HG02973 (cell line): ENCODE results near the gene SETD4.

ENCODE experiments used
- ATAC-seq: cut with Tn5 transposase; IDR thresholded peaks from one replicate; pipeline ENCODE4 v1.9.1; 2021; ENCODE audit warnings: moderate library complexity; ENCODE audit not compliant: unreplicated experiment

Gene SETD4

DNA sequence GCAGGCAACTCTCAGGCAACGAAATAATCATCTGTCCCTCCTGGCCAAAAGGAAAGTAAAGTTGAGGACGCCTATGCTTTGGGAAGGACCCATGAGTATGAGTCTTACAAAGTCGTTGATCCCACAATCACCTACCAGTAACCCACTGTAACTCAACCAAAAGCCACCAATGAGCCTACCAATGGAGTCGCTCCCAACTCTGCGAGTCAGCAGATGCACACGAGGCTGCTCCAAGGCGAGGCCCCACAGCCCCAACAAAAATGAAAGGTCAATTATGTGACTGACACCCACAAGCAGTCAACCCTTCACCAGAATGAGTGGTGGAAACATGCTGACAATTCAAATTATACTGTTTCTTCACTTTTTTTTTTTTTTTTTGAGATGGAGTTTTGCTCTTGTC is 12.0 kb downstream of the SETD4 start:
- no peak for ATAC-seq

DNA sequence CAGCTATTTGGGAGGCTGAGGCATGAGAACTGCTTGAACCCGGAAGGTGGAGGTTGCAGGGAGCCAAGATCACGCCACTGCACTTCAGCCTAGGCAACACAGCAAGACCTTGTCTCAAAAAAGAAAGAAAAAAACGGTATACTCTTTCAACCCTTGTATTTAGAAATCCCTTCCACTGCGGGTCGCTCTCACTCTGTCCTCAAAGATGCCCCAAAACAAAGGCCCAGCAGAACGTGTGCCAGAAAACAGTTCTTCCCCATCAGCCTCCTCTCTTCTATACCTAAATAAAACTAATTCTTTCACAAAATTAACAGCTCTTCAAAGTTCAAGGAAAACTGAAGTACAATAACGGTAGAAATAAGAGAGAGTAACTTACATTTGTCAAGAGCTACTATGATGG is 13.2 kb downstream of the SETD4 start:
- ATAC-seq, result no peak

DNA sequence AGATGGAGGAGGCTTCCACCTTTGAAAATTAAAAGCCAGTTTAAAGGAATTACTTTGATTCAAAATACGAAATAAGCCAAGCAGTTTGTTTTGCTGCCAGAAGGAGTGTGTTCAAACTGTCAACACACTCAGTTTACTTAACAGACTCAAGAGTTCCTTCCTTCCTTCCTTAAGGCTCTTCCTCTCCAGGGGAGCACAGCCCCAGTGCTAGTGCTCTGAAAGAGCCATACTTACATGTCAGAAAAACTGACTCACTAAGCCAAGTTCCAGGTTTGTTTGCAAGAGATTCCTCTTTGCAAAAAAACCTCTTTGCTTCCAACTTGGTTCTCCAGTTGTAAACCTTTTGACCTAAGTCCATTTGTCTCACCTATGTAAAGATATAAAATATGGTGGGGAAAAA is 14.3 kb downstream of the SETD4 start:
- ATAC-seq, result no peak

DNA sequence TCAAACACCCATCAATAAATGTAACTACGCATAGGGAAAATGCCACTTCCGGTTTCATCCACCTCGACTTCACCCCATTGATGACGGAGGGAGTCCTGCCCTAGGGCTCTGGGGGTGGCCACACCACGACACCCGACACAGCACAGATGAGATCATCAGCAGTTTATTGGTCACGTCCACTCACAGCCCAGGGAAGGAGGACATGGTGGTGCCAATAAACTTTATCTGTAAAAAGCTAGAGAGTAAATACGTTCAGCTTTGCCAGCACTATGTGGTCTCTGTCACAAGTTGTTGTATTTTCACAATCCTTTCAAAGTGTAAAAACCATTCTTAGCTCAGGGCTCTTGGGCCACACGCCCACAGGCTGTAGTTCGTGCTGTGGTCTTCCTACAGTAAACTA is 16.3 kb downstream of the SETD4 start:
- no peak for ATAC-seq

DNA sequence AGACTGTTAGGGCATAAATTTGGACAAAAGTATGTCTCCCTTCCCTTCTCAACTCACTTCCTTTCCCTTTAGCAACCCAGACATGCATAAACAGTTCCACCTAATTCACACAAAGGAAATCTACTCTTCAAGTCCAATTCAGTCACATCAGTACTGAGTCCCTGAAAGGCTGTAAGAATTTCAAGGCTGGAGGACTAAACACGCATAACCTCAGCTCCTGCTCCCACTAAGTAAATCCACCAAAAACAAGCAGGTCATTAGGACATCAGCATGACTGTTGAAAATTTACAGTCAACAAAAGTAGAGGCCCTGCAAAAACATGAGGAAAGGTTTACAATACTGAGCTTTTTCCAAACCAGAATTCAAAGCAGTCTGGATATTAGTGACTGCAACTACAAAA is 18.4 kb downstream of the SETD4 start:
- ATAC-seq, result no peak

DNA sequence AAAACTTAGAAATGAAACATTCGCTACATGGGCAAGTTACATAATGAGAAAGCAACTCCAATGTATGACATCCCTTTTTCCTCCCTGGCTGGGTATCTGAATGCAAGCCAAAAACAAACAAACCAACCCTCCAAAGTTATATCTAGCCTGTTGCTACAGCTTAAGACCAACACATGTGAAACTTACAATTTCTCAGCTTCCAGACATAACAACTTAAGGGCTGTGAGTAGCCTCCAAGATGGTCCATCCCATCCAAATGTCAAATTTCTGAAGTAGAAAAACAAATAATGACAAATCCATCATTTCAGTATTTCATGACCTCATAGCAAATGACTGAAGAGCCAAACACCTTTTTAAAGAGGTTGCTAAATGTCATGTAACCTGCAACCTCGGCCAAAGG is 19.9 kb downstream of the SETD4 start:
- no peak for ATAC-seq

DNA sequence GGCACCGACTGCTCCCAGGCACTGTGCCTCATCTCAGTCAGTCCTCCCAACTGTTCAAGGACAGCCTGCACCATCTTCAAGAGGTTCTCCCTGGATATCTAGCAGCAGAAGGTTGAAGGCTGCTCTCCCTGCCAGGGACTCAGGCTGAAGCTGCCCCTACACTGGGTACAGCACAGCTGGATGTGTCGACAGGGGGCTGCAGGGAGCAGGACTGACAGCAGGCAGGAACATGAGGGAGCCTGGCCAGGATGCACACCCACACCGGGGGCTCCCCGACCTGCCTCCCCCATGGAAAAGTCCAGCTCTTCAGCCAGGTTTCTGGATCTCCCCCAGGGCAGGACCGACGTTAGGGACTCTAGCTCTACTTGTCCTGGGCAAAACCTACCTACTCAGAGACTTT is 20.5 kb downstream of the SETD4 start:
- no peak for ATAC-seq

DNA sequence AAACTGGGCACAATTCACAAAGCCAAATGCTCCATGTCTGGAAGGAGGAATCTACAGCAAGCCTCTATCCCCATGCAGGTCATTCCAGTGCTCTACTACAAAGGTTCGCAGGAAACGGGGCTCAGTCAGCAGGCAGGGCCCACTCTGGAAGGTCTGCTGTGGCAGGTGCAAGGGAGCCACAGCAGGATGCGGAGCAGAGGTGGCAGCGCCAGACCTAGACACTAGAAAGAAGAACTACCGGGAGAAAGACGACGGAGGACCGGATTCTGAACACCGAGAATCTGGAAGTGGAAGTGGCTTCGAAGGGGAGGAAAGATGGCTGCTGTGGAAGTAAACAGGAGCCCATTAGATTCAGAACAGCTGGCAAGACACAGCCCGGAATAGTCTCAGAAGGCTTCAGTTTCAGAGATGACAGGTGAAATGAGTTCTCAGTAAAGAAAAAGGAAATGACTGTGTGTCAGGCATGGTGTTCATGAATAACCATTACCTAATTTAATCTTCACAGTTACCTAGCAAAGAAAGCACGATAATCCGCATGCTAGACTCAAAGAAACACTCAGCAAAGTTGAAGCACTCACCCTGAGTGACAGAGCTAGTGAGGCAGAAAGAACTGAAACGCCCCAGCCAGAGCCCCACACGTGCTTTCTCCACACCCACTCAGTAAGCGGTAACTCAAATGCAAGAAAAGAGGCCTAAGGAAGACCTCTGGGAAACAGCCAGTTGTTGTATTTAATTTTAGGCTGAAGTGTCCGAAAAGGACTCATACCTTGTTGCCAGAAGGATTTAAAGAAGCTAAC is 21.4 kb downstream of the SETD4 start:
- ATAC-seq, result no peak

DNA sequence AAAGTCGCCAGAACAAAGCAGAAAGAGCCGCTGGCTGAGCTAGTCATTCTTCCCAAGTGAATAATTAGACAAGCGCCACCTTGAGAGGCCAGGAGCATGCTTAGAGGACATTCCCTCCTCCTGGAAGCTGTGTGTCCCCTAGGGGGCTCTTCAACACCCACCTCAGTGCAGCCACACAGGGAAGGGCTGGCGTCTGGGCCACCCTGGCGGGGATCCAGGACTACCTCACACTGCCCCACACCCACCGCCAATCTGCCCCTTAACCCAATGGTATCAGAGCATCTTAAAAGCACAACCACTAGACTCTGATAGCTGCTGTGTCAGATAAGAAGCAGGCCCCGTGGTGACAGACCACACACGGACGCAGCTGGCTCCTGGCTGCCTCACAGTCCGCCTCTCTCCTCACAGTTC is 24.9 kb downstream of the SETD4 start:
- ATAC-seq, result no peak

DNA sequence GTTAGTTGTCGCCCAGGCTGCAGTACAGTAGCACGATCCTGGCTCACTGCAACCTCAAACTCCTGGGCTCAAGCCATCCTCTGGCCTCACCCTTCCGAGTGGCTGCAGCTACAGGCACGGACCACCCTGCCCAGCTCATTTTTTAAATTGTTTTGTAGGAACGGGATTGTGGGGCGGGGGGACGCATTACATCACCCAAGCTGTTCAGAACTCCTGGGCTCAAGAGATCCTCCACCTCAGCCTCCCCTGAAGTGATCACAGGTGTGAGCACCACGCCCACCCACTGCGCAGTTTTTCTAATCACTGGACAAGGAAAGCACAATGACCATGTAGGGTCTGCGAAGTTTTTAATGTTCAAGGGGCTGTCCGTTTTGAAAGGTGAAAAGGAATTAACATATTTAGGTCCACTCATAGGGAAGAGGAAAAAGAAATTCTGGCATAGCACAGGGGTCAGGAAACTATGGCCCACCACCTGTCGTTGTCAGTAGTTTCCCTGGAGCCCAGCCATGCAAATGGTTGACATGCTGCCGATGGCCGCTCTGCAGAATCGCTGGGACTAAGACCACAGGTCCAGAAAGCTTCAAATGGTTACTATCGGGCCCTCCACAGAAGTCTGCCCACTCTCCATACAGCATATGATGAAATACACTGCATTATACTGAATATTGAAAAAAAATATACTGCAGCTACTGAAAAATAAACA is 26.0 kb downstream of the SETD4 start:
- ATAC-seq, result no peak

DNA sequence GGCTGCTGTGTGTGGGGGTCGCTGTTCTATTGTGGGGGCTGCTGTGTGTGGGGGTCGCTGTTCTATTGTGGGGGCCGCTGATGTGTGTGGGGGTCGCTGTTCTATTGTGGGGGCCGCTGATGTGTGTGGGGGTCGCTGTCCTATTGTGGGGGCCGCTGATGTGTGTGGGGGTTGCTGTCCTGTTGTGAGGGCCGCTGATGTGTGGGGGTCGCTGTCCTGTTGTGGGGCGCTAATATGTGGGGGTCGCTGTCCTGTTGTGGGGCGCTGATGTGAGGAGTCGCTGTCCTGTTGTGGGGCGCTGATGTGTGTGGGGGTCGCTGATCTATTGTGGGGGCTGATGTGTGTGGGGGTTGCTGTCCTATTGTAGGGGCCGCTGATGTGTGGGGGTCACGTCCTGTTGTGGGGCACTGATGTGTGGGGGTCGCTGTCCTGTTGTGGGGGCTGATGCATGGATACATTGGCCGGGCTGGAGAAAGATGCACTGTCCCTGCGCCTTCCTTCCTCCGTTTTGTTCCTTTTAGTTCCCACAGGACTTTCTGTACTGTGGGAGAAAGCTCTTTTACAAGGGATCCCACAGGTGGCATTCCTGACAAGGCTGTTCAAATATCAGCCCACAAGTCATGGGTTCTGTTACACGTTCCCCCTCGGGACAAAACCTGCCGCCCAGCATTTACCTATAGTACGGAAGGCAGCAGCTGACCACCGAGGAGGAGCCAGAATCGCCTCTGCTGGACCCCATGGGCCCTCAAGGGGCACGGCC is 27.5 kb downstream of the SETD4 start:
- ATAC-seq, result no peak

DNA sequence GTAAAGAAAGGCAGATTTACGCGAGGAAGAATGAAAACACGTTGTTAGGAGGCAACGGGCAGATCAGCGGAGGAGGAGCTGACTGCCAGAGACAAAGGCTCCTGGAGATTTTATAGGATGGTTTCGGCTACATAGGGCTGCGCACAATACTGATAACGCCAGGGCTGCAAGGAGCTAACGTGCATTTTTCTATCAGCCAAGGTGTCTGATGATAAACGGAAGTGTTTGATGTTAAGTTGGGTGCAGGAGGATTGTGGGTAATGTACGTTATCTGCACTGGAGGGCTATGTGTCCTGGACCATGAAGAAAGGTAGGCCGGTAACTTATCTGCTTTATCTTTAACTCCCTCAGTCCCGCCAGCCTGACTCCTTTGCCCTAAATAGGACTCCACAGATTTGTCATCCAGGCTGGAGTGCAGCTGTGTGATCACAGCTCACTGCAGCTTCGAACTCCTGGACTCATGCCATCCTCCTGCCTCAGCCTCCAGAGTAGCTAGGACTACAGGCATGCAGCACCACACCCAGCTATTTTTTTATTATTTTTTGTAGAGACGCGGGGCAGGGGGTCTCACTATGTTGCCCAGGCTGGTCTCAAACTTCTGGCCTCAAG is 29.6 kb downstream of the SETD4 start:
- no peak for ATAC-seq

DNA sequence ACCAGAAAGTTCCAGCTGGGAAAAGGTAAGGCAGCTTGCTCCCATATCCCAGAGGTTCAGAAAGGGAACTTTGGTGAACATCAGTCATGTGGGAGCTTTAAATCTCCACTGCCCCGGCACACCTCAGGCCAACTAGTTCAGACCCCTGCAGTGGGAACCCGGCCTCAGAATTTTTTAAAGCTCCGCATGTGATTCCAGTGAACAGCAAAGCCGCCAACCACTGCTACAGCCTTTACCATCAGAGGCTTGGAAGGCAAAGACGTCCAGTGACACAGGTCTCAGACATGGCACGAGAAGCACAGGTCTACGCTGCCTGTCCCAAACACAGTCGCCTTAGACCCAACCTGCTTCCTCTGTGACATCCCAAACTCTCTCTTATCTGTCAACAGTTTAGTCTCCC is 31.0 kb downstream of the SETD4 start:
- ATAC-seq, result no peak

DNA sequence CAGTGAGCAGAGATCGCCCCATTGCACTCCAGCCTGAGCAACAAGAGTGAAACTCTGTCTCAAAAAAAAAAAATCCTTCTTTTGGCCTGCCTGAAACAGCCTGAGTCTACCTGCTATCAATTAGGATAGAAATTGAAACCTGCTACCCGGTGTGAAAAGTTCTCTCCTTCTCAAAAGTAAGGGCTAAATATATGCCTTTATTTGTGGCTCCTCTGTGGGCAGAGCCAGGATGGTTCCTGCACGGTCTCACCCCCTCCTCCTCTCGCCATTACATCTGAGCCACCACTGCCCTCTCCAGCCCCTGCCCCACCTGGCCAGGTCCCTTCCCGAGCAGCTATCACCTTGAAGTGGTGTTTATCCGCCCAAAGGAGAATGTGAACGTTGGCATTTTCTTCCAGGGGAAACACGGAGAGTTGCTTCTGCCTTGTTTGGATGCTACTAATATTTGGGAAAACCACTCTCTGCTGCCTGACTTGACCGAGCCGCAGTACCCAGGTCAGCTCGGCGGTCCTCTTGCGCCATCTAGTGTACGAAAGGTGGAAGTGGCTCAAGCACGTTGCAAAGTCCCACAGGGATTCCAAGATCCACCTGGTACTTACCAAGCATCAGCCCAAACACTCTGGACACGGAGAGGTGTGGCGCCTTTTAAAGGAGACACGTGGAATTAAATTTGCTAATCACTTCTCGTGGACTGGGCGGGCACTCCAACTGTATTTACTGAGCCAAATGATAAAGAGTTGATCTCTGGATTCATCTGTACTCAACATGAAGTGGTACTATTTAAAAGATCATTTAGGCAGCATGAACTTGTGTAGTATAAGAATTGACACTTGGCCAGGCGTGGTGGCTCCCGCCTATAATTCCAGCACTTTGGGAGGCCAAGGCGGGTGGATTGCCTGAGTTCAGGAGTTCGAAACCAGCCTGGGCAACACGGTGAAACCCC is 31.9 kb downstream of the SETD4 start:
- peak; percentile 63 for ATAC-seq

DNA sequence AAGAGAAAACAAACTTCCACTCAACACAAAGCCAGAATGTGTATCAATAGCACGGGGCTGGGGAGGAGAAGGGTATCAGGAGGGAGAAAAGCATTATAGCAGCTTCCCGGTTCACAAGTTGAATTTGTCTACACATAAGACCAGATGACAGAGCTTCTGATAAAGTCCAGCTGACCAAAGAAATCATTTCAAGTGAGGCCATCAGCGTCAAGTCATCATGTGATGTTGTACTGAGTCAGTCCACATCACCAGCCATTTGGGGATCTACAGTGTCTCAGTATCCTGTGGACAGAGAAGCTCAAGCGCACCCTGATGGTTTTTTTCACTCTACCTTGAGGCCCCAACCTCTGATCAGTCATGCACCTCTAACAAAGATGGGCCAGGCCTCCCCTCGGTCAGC is 33.0 kb downstream of the SETD4 start:
- ATAC-seq, result no peak

DNA sequence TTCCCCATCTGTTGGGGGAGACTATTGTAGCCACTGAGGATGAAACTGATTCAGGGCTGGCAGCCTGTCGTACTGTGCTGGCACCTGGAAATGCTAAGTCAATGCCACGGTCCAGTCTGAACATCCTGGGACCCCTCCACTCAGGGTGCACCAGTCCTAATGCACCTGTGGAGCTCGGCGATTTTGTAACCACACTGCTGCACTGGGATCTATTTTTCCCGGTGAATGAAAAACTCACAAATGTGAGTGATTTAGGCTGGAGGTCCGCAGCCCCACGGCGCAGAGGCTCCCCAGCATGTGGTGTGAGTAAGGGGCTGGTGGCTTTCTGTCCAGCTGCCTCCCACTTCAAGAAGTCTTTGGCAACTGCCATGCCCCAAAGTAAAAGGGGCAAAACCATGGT is 35.5 kb downstream of the SETD4 start:
- no peak for ATAC-seq

DNA sequence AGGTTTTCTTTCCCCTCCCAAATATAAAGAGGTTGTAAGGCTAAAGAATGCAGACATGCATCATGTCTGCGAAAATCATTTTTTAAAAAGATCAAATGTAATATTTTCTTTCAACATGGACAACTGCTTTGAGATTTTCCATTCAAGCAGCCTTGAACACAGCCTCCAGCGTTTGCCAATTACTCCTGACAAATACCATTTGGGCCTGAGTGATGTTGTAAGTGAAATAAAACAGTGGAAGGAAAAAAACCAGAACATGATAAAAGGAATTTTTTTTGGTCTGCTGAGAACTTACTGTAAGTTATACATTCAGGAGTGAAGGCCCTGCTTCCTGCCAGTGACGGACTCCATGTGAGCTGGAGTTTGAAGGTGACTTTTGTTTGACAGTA is 37.2 kb downstream of the SETD4 start:
- no peak for ATAC-seq

DNA sequence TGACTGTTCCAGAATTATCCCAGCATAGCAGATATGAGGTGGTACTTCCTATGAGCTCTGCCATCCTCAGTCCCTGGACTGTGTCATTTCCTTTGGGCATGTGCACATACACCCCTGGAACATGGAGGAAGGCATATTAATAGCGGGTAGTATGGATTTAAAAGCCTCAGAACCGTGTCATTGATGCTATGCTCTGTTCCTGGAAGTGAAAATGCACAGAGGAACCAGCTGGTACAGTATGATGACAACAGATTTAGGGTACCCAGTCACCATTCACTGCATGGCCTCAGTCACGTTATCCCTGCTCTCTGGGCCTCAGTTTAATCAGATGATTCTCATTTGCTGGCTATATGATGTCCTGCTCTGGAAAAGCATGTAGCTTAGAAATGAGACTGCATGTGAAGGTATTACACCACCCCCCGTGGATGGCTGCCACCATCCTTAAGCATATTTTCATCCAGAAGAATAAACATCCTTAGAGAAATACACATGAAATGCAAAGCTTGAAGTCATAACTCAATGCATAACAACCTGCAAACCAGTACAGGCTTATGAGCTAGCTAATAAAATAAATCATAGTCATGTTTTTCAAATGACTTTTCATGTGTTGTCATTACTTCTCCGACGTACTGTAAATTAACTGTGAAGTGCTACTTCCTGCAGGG is 37.8 kb downstream of the SETD4 start:
- no peak for ATAC-seq

DNA sequence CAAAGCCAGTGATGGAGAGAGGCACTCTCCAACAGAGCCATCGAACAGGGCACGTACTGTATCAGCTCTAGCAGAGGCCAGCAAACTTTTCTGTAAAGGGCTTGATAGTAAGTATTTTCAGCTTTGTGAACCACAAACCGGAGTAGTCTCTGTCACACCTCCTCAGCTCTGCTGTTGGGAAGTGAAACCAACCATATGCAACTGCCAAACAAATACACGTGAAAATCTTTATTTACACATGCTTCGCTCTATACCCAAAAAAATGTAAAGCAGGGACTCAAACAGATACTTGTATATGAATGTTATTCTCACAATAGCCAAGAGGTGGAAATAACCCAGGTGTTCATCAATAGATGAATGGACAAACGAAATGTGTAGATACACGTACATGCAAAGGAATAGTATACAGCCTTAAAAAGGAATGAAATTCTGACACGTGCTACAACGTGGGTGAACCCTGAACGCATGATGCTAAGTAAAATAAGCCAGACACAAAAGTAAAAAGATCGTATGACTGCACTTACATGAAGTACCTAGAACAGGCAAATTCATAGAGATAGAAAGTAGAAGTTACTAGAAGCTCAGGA is 39.0 kb downstream of the SETD4 start:
- ATAC-seq, result peak; percentile 48

DNA sequence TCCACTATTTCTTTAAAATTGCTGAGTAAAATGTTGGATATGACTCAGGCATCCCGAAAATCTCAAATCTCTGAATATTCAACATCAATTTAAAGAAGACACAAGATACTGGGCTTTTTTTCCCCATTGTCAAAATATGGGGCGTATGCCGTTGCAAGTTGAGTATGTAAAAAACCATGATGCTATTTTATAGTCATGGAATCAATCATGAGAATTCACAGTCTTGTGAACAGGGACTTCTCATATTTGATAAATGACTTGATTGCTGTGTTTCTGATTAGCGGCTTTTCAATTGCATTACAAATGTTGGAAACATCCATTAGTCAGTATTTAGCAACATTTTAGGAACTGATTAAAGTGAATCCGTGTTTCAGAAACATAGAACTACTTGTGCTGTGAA is 45.3 kb downstream of the SETD4 start:
- ATAC-seq, result no peak
